Thyroid gland (tissue), 4 donors: ENCODE data around the gene SKA3.

Experiments
- CTCF ChIP-seq, 6 experiments: fragments of 200-600 bp in 3 of 6; fragments of 450-650 bp in 3 of 6; sonication (generic) in 3 of 6; IDR thresholded peaks; one replicate each; pipeline ENCODE4 v1.5.1; 2016 to 2019; ENCODE audit warnings: antibody characterized with exemption in 6 of 6, mild to moderate bottlenecking in 2 of 6, inconsistent platforms in 1 of 6, moderate library complexity in 1 of 6
- POLR2A ChIP-seq, 2 donors: fragments of 450-650 bp; IDR thresholded peaks; one replicate each; pipeline ENCODE4 v1.6.1; 2017; ENCODE audit warnings: antibody characterized with exemption in 2 of 2, mild to moderate bottlenecking in 2 of 2, moderate library complexity in 1 of 2

GRCh38 chr13:21104199-21105019 is 71.9 kb downstream of the SKA3 start:
- TF ChIP-seq CTCF (IDR thresholded peaks at IDR 0.05) (no peak), POLR2A (IDR thresholded peaks at IDR 0.05) (no peak)
